CD4-positive, CD25-positive, alpha-beta regulatory T cell (primary cell): ENCODE data around the gene CHADL. TPM values are rescaled to one million over a fixed set of nuclear protein-coding genes. Genes with fewer than 3 reads are reported as not detected.

ENCODE experiments used
- ATAC-seq, 2 donors: fragments of 150-1000 bp; cut with Tn5 transposase; one replicate each; pipeline ENCODE4 v1.10.0; 2021; ENCODE audit warnings: low read depth in 2 of 2, moderate number of reproducible peaks in 2 of 2, moderate library complexity in 1 of 2
- DNase-seq, 3 donors: peaks; one replicate each; pipeline versions ENCODE4 v3.0.0 to v3.0.0-alpha.2; 2012 to 2022; ENCODE audit warnings: mixed read lengths in 1 of 3
- H3K27ac ChIP-seq: one replicate; pipeline ENCODE4 v1.7.0; 2013; ENCODE audit warnings: mild to moderate bottlenecking, low read length; ENCODE audit not compliant: insufficient read depth, poor library complexity, severe bottlenecking
- H3K27me3 ChIP-seq: one replicate; pipeline ENCODE4 v1.7.0; 2013; ENCODE audit warnings: low read length; ENCODE audit not compliant: control insufficient read depth, insufficient read depth
- H3K36me3 ChIP-seq: one replicate; pipeline ENCODE4 v1.7.0; 2013; ENCODE audit warnings: mild to moderate bottlenecking, low read length, moderate library complexity; ENCODE audit not compliant: control insufficient read depth, insufficient read depth
- H3K4me1 ChIP-seq: 2 replicates; pipeline ENCODE4 v1.7.0; 2013; ENCODE audit warnings: mild to moderate bottlenecking, low read length; ENCODE audit not compliant: insufficient read depth, control insufficient read depth, poor library complexity, severe bottlenecking
- H3K4me3 ChIP-seq: one replicate; pipeline ENCODE4 v1.7.0; 2013; ENCODE audit warnings: low read depth, mild to moderate bottlenecking, low read length, moderate library complexity
- H3K9me3 ChIP-seq, 2 experiments: 1 replicate in 1 of 2; 2 replicates in 1 of 2; pipeline ENCODE4 v1.7.0; 2013; ENCODE audit warnings: low read length in 2 of 2, mild to moderate bottlenecking in 1 of 2, moderate library complexity in 1 of 2; ENCODE audit not compliant: control insufficient read depth in 2 of 2
- H3K27ac Mint-ChIP-seq, 3 donors: one replicate each; pipeline ENCODE4 v1.8.0; 2020 to 2022; ENCODE audit warnings: mild to moderate bottlenecking in 3 of 3, mixed read lengths in 3 of 3, moderate library complexity in 2 of 3
- H3K27me3 Mint-ChIP-seq: one replicate; pipeline ENCODE4 v1.8.0; 2022; ENCODE audit warnings: mild to moderate bottlenecking, mixed read lengths
- H3K36me3 Mint-ChIP-seq: one replicate; pipeline ENCODE4 v1.8.0; 2020; ENCODE audit warnings: mixed read lengths
- H3K4me1 Mint-ChIP-seq, 4 donors: one replicate each; pipeline ENCODE4 v1.8.0; 2020 to 2022; ENCODE audit warnings: mixed read lengths in 4 of 4, mild to moderate bottlenecking in 1 of 4
- H3K4me3 Mint-ChIP-seq, 4 donors: one replicate each; pipeline ENCODE4 v1.8.0; 2020 to 2022; ENCODE audit warnings: mild to moderate bottlenecking in 4 of 4, mixed read lengths in 4 of 4, moderate library complexity in 3 of 4
- H3K9me3 Mint-ChIP-seq, 7 donors: one replicate each; pipeline ENCODE4 v1.8.0; 2020 to 2022; ENCODE audit warnings: mixed read lengths in 7 of 7, mild to moderate bottlenecking in 3 of 7, moderate library complexity in 2 of 7
- polyA plus RNA-seq, 4 donors: library from polyadenylated mRNA; unstranded; fragments of 300-500 nt; fragmentation: Illumina TruSeq; gene quantifications; one replicate each; pipeline ENCODE4 v1.2.3, GENCODE V29; 2021
- total RNA-seq: library from RNA; stranded (reverse); gene quantifications from one replicate; pipeline ENCODE4 v1.2.3, GENCODE V29; 2022

CHADL gene
- total and polyA plus RNA-seq, 5 donors from 2014 or later = 0.22 to 1.2 (median 0.53) TPM

DNA sequence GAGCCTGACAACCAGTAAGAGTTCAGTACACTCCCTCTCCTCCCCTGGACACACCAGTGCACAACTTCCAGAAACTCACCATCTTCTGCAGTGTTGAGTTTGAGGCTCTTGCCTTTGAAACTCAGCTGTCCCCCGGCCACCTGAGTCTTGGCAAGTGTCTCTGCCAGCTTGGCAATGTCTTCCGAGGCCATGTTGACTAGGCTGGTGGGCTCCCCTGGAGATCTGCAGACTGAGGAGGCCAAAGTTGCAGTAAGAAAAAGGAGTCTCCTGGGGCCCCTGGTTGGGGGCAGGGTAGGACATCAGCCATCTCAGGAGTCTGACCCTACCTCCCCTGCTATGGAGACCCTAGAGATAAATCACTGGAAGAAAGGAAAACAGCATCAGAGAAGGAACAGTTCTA lies 40.1 kb upstream of the CHADL start:
- Mint-ChIP-seq H3K4me3 (peak overlapping the region in 2 of 4 donors; percentile 43 to 50), H3K27me3 (no peaks in the 10 kb centered on the region), H3K36me3 (peaks cover 29% of the 10 kb centered on the region), H3K9me3 (no peaks in the 10 kb centered on the region), H3K27ac (no peak overlapping the region), H3K4me1 (peaks cover 10 to 51% (median 21%) of the 10 kb centered on the region in 4 donors)
- Histone ChIP-seq H3K27me3 (no peaks in the 10 kb centered on the region), H3K27ac (no peak overlapping the region), H3K4me1 (peaks cover 14% of the 10 kb centered on the region), H3K4me3 (no peak overlapping the region), H3K36me3 (peaks cover 45% of the 10 kb centered on the region), H3K9me3 (no peaks in the 10 kb centered on the region)
- no peak for ATAC-seq
- DNase-seq = no peak

DNA sequence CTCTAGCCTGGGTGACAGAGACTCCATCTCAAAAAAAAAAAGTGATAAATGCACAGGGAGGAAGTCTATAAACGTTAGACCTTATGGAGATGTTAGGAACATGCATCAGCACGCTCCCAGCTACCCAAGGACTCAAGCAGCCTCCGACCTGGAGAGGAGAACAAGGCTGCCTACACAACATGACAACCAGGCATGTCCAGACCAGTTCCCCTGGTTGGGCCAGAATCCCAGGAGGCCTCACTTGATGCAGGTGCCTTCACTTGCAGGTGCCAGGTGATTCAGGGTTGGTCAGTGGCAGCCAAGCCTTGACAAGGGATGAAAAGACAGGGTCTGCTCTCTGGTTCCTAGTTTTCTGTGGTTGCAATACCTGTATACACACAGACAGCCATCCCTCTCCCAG lies 39.3 kb upstream of the CHADL start:
- ATAC-seq (no peak), DNase-seq (no peak)
- Histone ChIP-seq H3K27me3 (no peaks in the 10 kb centered on the region), H3K4me1 (peaks cover 8% of the 10 kb centered on the region), H3K4me3 (no peak overlapping the region), H3K36me3 (peaks cover 48% of the 10 kb centered on the region), H3K9me3 (no peaks in the 10 kb centered on the region), H3K27ac (no peak overlapping the region)
- no peak overlapping the region for H3K4me3 Mint-ChIP-seq
- no peaks in the 10 kb centered on the region for H3K27me3 Mint-ChIP-seq
- H3K27ac Mint-ChIP-seq = peak overlapping the region in 1 of 3 donors; percentile 46
- H3K9me3 Mint-ChIP-seq = no peaks in the 10 kb centered on the region
- H3K36me3 Mint-ChIP-seq = peaks cover 32% of the 10 kb centered on the region
- H3K4me1 Mint-ChIP-seq = peaks cover 10 to 48% (median 20%) of the 10 kb centered on the region in 4 donors

DNA sequence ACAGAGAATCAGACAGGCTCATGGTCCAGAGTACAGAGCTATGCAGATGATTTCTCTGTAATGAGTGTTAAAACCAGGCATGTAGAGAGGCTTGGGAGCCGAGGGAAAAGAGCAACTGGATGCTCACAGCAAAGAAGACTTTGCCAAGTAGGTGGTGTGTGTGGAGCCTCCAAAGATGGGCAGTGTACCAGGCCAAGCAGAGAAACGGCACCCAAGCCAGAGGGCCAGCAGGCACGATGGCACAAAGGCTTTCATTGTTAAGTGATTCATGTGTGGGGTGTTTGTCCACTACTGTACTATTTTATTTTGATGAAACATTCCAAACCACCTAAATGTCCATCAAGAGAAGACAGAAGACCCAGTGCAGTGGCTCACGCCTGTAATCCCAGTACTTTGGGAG lies 34.1 kb upstream of the CHADL start:
- peak overlapping the region in 2 of 3 donors; percentile 60 to 83 for H3K27ac Mint-ChIP-seq
- ATAC-seq = no peak

DNA sequence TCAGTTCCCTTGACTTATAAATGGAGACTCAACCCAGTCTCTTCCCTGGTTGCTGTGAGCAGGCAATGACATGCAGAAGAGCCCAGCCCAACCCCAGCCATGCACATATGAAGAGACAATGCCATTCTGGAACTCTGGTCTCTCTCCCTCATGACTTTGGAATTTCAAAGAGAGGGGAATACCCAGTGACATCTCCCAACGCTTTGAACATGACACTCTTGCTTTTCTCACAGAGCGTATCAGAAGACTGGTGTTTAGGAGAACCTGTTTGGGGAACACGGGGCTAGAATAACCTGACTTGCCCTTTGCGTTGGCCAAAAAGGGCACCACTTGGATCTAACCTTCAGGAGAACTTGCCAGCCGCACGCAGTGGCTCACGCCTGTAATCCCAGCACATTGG lies 32.4 kb upstream of the CHADL start:
- no peak overlapping the region for H3K4me3 ChIP-seq
- Mint-ChIP-seq H3K36me3 (peaks cover 25% of the 10 kb centered on the region), H3K27me3 (no peaks in the 10 kb centered on the region), H3K9me3 (no peaks in the 10 kb centered on the region), H3K4me1 (peaks cover 0 to 10% (median 1%) of the 10 kb centered on the region in 4 donors), H3K27ac (no peak overlapping the region), H3K4me3 (no peak overlapping the region)
- no peak overlapping the region for H3K27ac ChIP-seq
- no peaks in the 10 kb centered on the region for H3K27me3 ChIP-seq
- peaks cover 65% of the 10 kb centered on the region for H3K36me3 ChIP-seq
- no peak for DNase-seq
- H3K9me3 ChIP-seq = no peaks in the 10 kb centered on the region
- no peak for ATAC-seq
- no peaks in the 10 kb centered on the region for H3K4me1 ChIP-seq

More for the DNA sequence above, 34.1 kb upstream of the CHADL start:
- no peak for DNase-seq
- H3K36me3 Mint-ChIP-seq = peaks cover 30% of the 10 kb centered on the region
- Histone ChIP-seq H3K27me3 (no peaks in the 10 kb centered on the region), H3K27ac (no peak overlapping the region), H3K9me3 (no peaks in the 10 kb centered on the region), H3K36me3 (peaks cover 63% of the 10 kb centered on the region), H3K4me3 (no peak overlapping the region), H3K4me1 (no peaks in the 10 kb centered on the region)
- H3K27me3 Mint-ChIP-seq = no peaks in the 10 kb centered on the region
- no peaks in the 10 kb centered on the region for H3K9me3 Mint-ChIP-seq
- peaks cover 0 to 15% (median 4%) of the 10 kb centered on the region in 4 donors for H3K4me1 Mint-ChIP-seq
- no peak overlapping the region for H3K4me3 Mint-ChIP-seq

DNA sequence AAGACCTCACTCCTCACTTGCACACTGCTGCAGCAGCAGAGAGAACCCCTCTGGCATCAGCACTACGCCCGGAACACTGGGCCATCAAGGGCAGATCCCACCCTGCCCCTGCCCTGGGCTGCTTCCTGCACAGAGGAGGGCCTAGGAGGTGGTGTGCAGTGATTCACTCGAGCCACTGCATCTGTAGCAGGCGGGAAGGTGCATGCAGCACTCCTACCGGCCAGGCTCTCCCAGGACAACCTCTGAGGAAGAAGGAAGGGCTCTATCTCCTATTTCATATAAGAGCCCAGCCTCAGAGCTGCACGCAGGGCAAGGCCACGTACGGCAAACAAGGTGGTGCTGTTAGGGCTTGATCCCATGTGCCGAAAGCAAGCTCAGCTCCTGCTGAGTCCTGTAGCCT lies 31.1 kb upstream of the CHADL start:
- no peak overlapping the region for H3K27ac ChIP-seq
- Mint-ChIP-seq H3K27me3 (no peaks in the 10 kb centered on the region), H3K36me3 (peaks cover 19% of the 10 kb centered on the region), H3K27ac (peak overlapping the region in 1 of 3 donors; percentile 62), H3K4me1 (peaks cover 0 to 6% (median 3%) of the 10 kb centered on the region in 4 donors), H3K9me3 (no peaks in the 10 kb centered on the region), H3K4me3 (no peak overlapping the region)
- no peaks in the 10 kb centered on the region for H3K27me3 ChIP-seq
- H3K9me3 ChIP-seq = no peaks in the 10 kb centered on the region
- DNase-seq (no peak), ATAC-seq (no peak)
- H3K4me3 ChIP-seq = no peak overlapping the region
- peaks cover 68% of the 10 kb centered on the region for H3K36me3 ChIP-seq
- H3K4me1 ChIP-seq = no peaks in the 10 kb centered on the region

DNA sequence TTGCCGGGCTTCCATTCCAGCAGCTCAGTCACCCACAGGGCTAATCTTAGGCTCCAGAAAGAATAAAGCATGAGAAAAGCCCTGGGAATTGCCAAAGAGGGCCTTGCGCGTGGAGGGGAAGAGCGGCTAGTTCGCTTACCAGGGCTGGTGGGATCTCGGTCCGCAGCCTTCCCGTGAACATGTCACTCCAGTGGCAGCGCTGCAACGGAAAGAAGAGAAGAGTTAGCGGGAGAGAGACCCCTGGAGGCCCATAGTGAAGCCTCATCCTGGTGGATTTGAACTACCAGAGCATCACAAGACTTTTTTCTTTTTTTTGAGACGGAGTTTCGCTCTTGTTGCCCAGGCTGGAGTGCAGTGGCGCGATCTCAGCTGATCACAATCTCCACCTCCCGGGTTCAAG lies 27.2 kb upstream of the CHADL start:
- DNase-seq (no peak), ATAC-seq (no peak)
- Mint-ChIP-seq H3K27ac (no peak overlapping the region), H3K27me3 (no peaks in the 10 kb centered on the region), H3K4me1 (peaks cover 0 to 11% (median 3%) of the 10 kb centered on the region in 4 donors), H3K36me3 (peaks cover 16% of the 10 kb centered on the region), H3K9me3 (peaks cover 0 to 2% (median 0%) of the 10 kb centered on the region in 7 donors), H3K4me3 (no peak overlapping the region)
- Histone ChIP-seq H3K27me3 (no peaks in the 10 kb centered on the region), H3K9me3 (no peaks in the 10 kb centered on the region), H3K27ac (no peak overlapping the region), H3K36me3 (peaks cover 77% of the 10 kb centered on the region), H3K4me3 (no peak overlapping the region), H3K4me1 (no peaks in the 10 kb centered on the region)

DNA sequence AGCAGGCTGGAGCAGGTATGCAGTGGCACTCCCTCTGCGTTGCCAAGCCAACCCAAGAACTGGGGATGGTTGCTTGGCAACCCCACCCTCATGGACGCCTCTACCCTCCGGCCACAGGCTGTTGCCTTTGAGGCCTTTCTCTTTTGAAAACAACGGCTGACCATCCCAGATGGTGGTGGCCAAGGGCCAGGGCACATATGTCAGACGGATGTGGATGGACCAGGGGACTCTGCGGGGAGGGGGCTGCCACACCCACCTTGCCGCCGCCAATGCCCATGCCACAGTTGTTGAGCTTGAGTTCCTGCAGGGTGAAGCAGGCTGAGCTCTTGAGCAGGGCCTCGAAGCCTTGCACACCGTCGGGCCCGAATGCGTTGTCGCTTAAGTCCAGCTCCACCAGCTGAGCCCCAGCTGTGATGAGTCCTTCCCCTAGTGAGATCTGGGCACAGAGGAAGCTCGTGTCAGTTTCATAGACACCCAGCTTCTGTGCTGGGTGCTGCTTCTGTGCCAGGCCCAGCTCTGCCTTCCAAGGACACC lies 23.7 kb upstream of the CHADL start:
- Mint-ChIP-seq H3K4me1 (peaks cover 0 to 9% (median 3%) of the 10 kb centered on the region in 4 donors), H3K27me3 (no peaks in the 10 kb centered on the region), H3K27ac (no peak overlapping the region), H3K36me3 (peaks cover 18% of the 10 kb centered on the region), H3K9me3 (peaks cover 0 to 2% (median 0%) of the 10 kb centered on the region in 7 donors), H3K4me3 (peak overlapping the region in 1 of 4 donors; percentile 80)
- Histone ChIP-seq H3K36me3 (peaks cover 84% of the 10 kb centered on the region), H3K27me3 (no peaks in the 10 kb centered on the region), H3K4me3 (no peak overlapping the region), H3K27ac (no peak overlapping the region), H3K9me3 (no peaks in the 10 kb centered on the region), H3K4me1 (no peaks in the 10 kb centered on the region)
- ATAC-seq (no peak), DNase-seq (no peak)

DNA sequence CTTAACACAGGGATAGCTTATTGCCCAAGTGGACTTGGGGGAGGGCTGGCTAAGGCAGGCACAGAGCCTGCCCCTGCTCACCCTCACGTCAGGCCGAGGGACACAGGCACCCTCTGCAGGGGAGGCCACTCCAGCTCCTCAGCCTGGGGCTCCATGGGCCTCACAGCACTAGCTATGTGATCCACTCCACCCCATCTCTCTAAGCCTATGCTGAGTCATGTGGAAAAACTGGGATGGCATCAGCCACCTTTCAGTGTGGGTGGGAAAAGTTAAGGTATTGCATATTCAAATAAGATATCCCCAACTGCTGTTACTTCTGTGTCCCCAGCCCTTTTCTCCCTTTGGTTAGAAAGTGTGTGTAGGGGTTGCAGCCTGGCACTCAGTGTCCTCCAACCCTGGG lies 23.0 kb upstream of the CHADL start:
- ATAC-seq = no peak
- peaks cover 85% of the 10 kb centered on the region for H3K36me3 ChIP-seq
- Mint-ChIP-seq H3K9me3 (peaks cover 0 to 2% (median 0%) of the 10 kb centered on the region in 7 donors), H3K36me3 (peaks cover 22% of the 10 kb centered on the region), H3K4me3 (no peak overlapping the region), H3K4me1 (peaks cover 0 to 9% (median 3%) of the 10 kb centered on the region in 4 donors), H3K27ac (no peak overlapping the region), H3K27me3 (no peaks in the 10 kb centered on the region)
- DNase-seq = no peak
- H3K27ac ChIP-seq = no peak overlapping the region
- H3K27me3 ChIP-seq = no peaks in the 10 kb centered on the region
- no peak overlapping the region for H3K4me3 ChIP-seq
- no peaks in the 10 kb centered on the region for H3K4me1 ChIP-seq
- no peaks in the 10 kb centered on the region for H3K9me3 ChIP-seq
